GM23338 (cell line): ENCODE measurements around the gene NAPB. TPM values are rescaled to one million over a fixed set of nuclear protein-coding genes. Genes with fewer than 3 reads are reported as not detected.

Source experiments
- ATAC-seq: fragments of 200-7000 bp; cut with Tn5 transposase; 3 replicates; pipeline ENCODE4 v1.9.1; 2020
- DNase-seq: peaks from one replicate; pipeline ENCODE4 v3.0.0-alpha.2; 2015; ENCODE audit warnings: low spot score
- H2AFZ ChIP-seq: fragments of 200-600 bp; sonication (generic); 2 replicates; pipeline ENCODE4 v1.8.0; 2016; ENCODE audit warnings: antibody characterized with exemption, mild to moderate bottlenecking, moderate library complexity
- H3F3A ChIP-seq: fragments of 200-600 bp; sonication (generic); replicated peaks from 2 replicates; pipeline ENCODE4 v1.8.0; 2017; ENCODE audit warnings: antibody characterized with exemption, mixed run types, low read depth
- H3K27ac ChIP-seq: fragments of 200-600 bp; sonication (generic); 2 replicates; pipeline ENCODE4 v1.6.1; 2016; ENCODE audit warnings: low read depth
- H3K27me3 ChIP-seq: fragments of 200-600 bp; sonication (generic); 2 replicates; pipeline ENCODE4 v1.8.0; 2016; ENCODE audit warnings: mild to moderate bottlenecking, mixed run types, moderate library complexity; ENCODE audit not compliant: insufficient read depth
- H3K36me3 ChIP-seq: fragments of 200-600 bp; sonication (generic); 2 replicates; pipeline ENCODE4 v1.8.0; 2016; ENCODE audit warnings: mild to moderate bottlenecking; ENCODE audit not compliant: insufficient read depth
- H3K4me1 ChIP-seq: fragments of 200-600 bp; sonication (generic); 2 replicates; pipeline ENCODE4 v1.8.0; 2016; ENCODE audit warnings: mild to moderate bottlenecking, moderate library complexity; ENCODE audit not compliant: insufficient read depth
- H3K4me2 ChIP-seq: fragments of 200-600 bp; sonication (generic); 2 replicates; pipeline ENCODE4 v1.7.1; 2017; ENCODE audit warnings: mixed run types
- H3K4me3 ChIP-seq: fragments of 200-600 bp; sonication (generic); 2 replicates; pipeline ENCODE4 v1.6.1; 2016; ENCODE audit warnings: mixed run types
- H3K79me2 ChIP-seq: fragments of 200-600 bp; sonication (generic); replicated peaks from 2 replicates; pipeline ENCODE4 v1.8.0; 2017; ENCODE audit warnings: mild to moderate bottlenecking; ENCODE audit not compliant: insufficient read depth
- H3K9me2 ChIP-seq: fragments of 200-600 bp; sonication (generic); 2 replicates; pipeline ENCODE4 v1.8.0; 2017; ENCODE audit not compliant: insufficient read depth
- H4K20me1 ChIP-seq: fragments of 200-600 bp; sonication (generic); replicated peaks from 2 replicates; pipeline ENCODE4 v1.8.0; 2017; ENCODE audit warnings: mild to moderate bottlenecking; ENCODE audit not compliant: insufficient read depth
- H3K27ac Mint-ChIP-seq: 2 replicates; pipeline ENCODE4 v1.8.0; 2020; ENCODE audit warnings: inconsistent platforms, mild to moderate bottlenecking, moderate library complexity, mixed read lengths
- H3K27me3 Mint-ChIP-seq: 3 replicates; pipeline ENCODE4 v1.8.0; 2022; ENCODE audit warnings: low read depth, mild to moderate bottlenecking, moderate library complexity, mixed read lengths, inconsistent platforms; ENCODE audit not compliant: insufficient read depth, poor library complexity
- H3K36me3 Mint-ChIP-seq: 3 replicates; pipeline ENCODE4 v1.8.0; 2021; ENCODE audit warnings: low read depth, mild to moderate bottlenecking, inconsistent platforms, moderate library complexity, mixed read lengths
- H3K4me1 Mint-ChIP-seq: 3 replicates; pipeline ENCODE4 v1.8.0; 2020; ENCODE audit warnings: mild to moderate bottlenecking, inconsistent platforms, mixed read lengths
- H3K4me3 Mint-ChIP-seq: 3 replicates; pipeline ENCODE4 v1.8.0; 2021; ENCODE audit warnings: moderate library complexity, mild to moderate bottlenecking, inconsistent platforms, mixed read lengths
- H3K9me3 Mint-ChIP-seq: 3 replicates; pipeline ENCODE4 v1.8.0; 2020; ENCODE audit warnings: moderate library complexity, mild to moderate bottlenecking, inconsistent platforms, mixed read lengths
- CREB1 ChIP-seq: fragments of 250-450 bp; sonication (Bioruptor Pico); IDR thresholded peaks from 2 replicates; pipeline ENCODE4 v1.5.0; 2020; ENCODE audit warnings: low read depth, mild to moderate bottlenecking, moderate library complexity
- CTCF ChIP-seq, 2 experiments: fragments of 200-600 bp in 1 of 2; sonication (generic) in 1 of 2; conservative IDR thresholded peaks; 2 replicates each; pipeline versions ENCODE4 v1.5.1 to v1.6.1; 2016 to 2017; ENCODE audit warnings: antibody characterized with exemption in 2 of 2, low read depth in 2 of 2, mild to moderate bottlenecking in 2 of 2, moderate library complexity in 1 of 2
- ETS1 ChIP-seq: IDR thresholded peaks from 2 replicates; pipeline ENCODE4 v1.6.1; 2016; ENCODE audit warnings: antibody characterized with exemption
- EZH2 ChIP-seq: fragments of 200-600 bp; sonication (generic); IDR thresholded peaks from one replicate; pipeline ENCODE4 v1.8.0; 2017; ENCODE audit warnings: antibody characterized with exemption, mild to moderate bottlenecking, low read depth; ENCODE audit not compliant: unreplicated experiment
- EZH2phosphoT487 ChIP-seq: fragments of 200-600 bp; sonication (generic); IDR thresholded peaks from one replicate; pipeline ENCODE4 v1.8.1; 2018; ENCODE audit warnings: antibody characterized with exemption; ENCODE audit not compliant: unreplicated experiment
- JUNB ChIP-seq: IDR thresholded peaks from one replicate; pipeline ENCODE4 v1.6.1; 2016; ENCODE audit warnings: antibody characterized with exemption; ENCODE audit not compliant: unreplicated experiment
- ZNF114 ChIP-seq: fragments of 250-450 bp; sonication (Bioruptor Pico); IDR thresholded peaks from 2 replicates; pipeline ENCODE4 v1.5.0; 2020; ENCODE audit warnings: mild to moderate bottlenecking, moderate library complexity
- ZNF462 ChIP-seq: fragments of 250-450 bp; sonication (Bioruptor Pico); IDR thresholded peaks from 2 replicates; pipeline ENCODE4 v1.5.0; 2020; ENCODE audit warnings: mild to moderate bottlenecking, moderate library complexity
- polyA plus RNA-seq: library from polyadenylated mRNA; unstranded; fragments of >200 nt; fragmentation: Nextera tagmentation; extraction: Ambion mirVana; gene quantifications from 2 replicates; pipeline ENCODE4 v1.2.1, GENCODE V29; 2016
- total RNA-seq: library from RNA; depleted of rRNA; stranded (reverse); fragments of >200 nt; shearing (Covaris generic); gene quantifications from 2 replicates; pipeline ENCODE4 v1.2.3, GENCODE V29; 2014

The NAPB gene
- total and polyA plus RNA-seq, 2 experiments from 2014 or later, result 7.3 to 18.1 TPM

GRCh38 chr20:23451956-23452487, 30.7 kb upstream of the NAPB start:
- H3K27ac Mint-ChIP-seq, result no peak overlapping the region
- peaks cover 7% of the 10 kb centered on the region; the same call in 2 of the 3 replicates for H3K9me3 Mint-ChIP-seq

More at GRCh38 chr20:23451956-23452487, 30.7 kb upstream of the NAPB start:
- ATAC-seq, result no peak
- Histone ChIP-seq H3F3A (no peaks in the 10 kb centered on the region), H2AFZ (peak overlapping the region; percentile 83), H3K27ac (no peak overlapping the region), H3K27me3 (no peaks in the 10 kb centered on the region), H3K4me1 (no peaks in the 10 kb centered on the region), H3K79me2 (no peaks in the 10 kb centered on the region), H3K9me2 (no peaks in the 10 kb centered on the region), H4K20me1 (no peaks in the 10 kb centered on the region), H3K4me2 (no peak overlapping the region), H3K36me3 (no peaks in the 10 kb centered on the region), H3K4me3 (no peak overlapping the region)
- Mint-ChIP-seq H3K4me3 (no peak overlapping the region), H3K4me1 (peaks cover 10% of the 10 kb centered on the region; the same call in 2 of the 3 replicates), H3K27me3 (peaks cover 13% of the 10 kb centered on the region), H3K36me3 (peaks cover 5% of the 10 kb centered on the region; the same call in 1 of the 3 replicates)
- DNase-seq, result no peak
- TF ChIP-seq EZH2 (no peak), ETS1 (no peak), EZH2phosphoT487 (no peak), ZNF114 (no peak), CTCF (conservative IDR thresholded peaks at IDR 0.05; ENCODE audit: low read depth in 2 of 2) (no peak), JUNB (no peak), CREB1 (no peak), ZNF462 (CRISPR knock-in tag) (no peak)
